Caco-2 (cell line): ENCODE data around the gene ASB1. TPM values are rescaled to one million over a fixed set of nuclear protein-coding genes. Genes with fewer than 3 reads are reported as not detected.

Experiments used
- BruUV-seq: library from RNA; stranded (reverse); fragments of 400-500 nt; replicated peaks from 2 replicates; lab custom pipeline; 2021; lab: Mats Ljungman, UMichigan
- CTCF ChIA-PET: fragments of 300-600 bp; sonication (Branson Sonifier 250); formaldehyde crosslinking; loops from one replicate; lab custom pipeline; 2022; ENCODE audit warnings: antibody characterized with exemption; lab: Charles Lee
- POLR2A ChIA-PET: fragments of 300-600 bp; sonication (Branson Sonifier 250); formaldehyde crosslinking; loops from one replicate; lab custom pipeline; 2022; ENCODE audit warnings: antibody characterized with exemption; lab: Charles Lee
- DNase-seq, 2 experiments: peaks; one replicate each; pipeline versions ENCODE4 v3.0.0 to v3.0.0-alpha.2; 2020 to 2022
- H3K27me3 ChIP-seq: replicated peaks from 2 replicates; pipeline ENCODE4 v1.6.0; 2011; ENCODE audit warnings: low read length; ENCODE audit not compliant: control insufficient read depth, insufficient read depth
- H3K36me3 ChIP-seq: 2 replicates; pipeline ENCODE4 v1.5.1; 2011; ENCODE audit warnings: low read length; ENCODE audit not compliant: control insufficient read depth, insufficient read depth
- H3K4me1 ChIP-seq: fragments of 250-450 bp; sonication (Bioruptor Pico); 2 replicates; pipeline ENCODE4 v1.5.1; 2020; ENCODE audit warnings: mild to moderate bottlenecking
- H3K4me3 ChIP-seq: 2 replicates; pipeline ENCODE4 v1.5.1; 2011; ENCODE audit warnings: low read depth, mild to moderate bottlenecking, control low read depth, low read length
- H3K9me3 ChIP-seq: fragments of 250-450 bp; sonication (Bioruptor Pico); 2 replicates; pipeline ENCODE4 v1.5.1; 2020; ENCODE audit warnings: mild to moderate bottlenecking, moderate library complexity
- H3K27ac Mint-ChIP-seq: one replicate; pipeline ENCODE4 v1.8.0; 2022; ENCODE audit warnings: mixed read lengths; ENCODE audit not compliant: unreplicated experiment
- H3K27me3 Mint-ChIP-seq: one replicate; pipeline ENCODE4 v1.8.0; 2022; ENCODE audit warnings: mixed read lengths; ENCODE audit not compliant: insufficient read depth, unreplicated experiment
- H3K36me3 Mint-ChIP-seq: one replicate; pipeline ENCODE4 v1.8.0; 2022; ENCODE audit warnings: mild to moderate bottlenecking, mixed read lengths; ENCODE audit not compliant: insufficient read depth, unreplicated experiment
- H3K4me1 Mint-ChIP-seq: one replicate; pipeline ENCODE4 v1.8.0; 2022; ENCODE audit warnings: low read depth, mixed read lengths; ENCODE audit not compliant: unreplicated experiment
- H3K4me3 Mint-ChIP-seq: one replicate; pipeline ENCODE4 v1.8.0; 2022; ENCODE audit warnings: mild to moderate bottlenecking, moderate library complexity, mixed read lengths; ENCODE audit not compliant: unreplicated experiment
- H3K9me3 Mint-ChIP-seq: one replicate; pipeline ENCODE4 v1.8.0; 2022; ENCODE audit warnings: mixed read lengths; ENCODE audit not compliant: unreplicated experiment
- CTCF ChIP-seq, 2 experiments: fragments of 200-600 bp in 1 of 2; IDR thresholded peaks; 1 replicate in 1 of 2; 2 replicates in 1 of 2; pipeline versions ENCODE4 v1.5.1 to v1.8.0; 2011 to 2022; ENCODE audit warnings: antibody characterized with exemption in 1 of 2, control low read depth in 1 of 2, inconsistent platforms in 1 of 2, low read depth in 1 of 2, low read length in 1 of 2, mild to moderate bottlenecking in 1 of 2, moderate library complexity in 1 of 2; ENCODE audit not compliant: insufficient read depth in 1 of 2, severe bottlenecking in 1 of 2, unreplicated experiment in 1 of 2
- intact Hi-C: fragments of 100-400 bp; cut with micrococcal nuclease; formaldehyde crosslinking; loops from one replicate; pipeline ENCODE4 v1.10.0; 2022; ENCODE audit not compliant: unreplicated experiment
- total RNA-seq: library from RNA; stranded (reverse); gene quantifications from 2 replicates; pipeline ENCODE4 v1.2.3, GENCODE V29; 2022

ASB1 gene
- total RNA-seq, 1 experiment from 2014 or later = 16.9 TPM

GRCh38 chr2:238408615-238409340, 17.9 kb upstream of the ASB1 start:
- Histone ChIP-seq H3K36me3 (no peaks in the 10 kb centered on the region), H3K4me3 (no peak overlapping the region), H3K4me1 (peaks cover 5% of the 10 kb centered on the region; the same call in 1 of the 2 replicates), H3K27me3 (no peaks in the 10 kb centered on the region), H3K9me3 (no peaks in the 10 kb centered on the region)
- Mint-ChIP-seq H3K36me3 (no peaks in the 10 kb centered on the region), H3K27ac (no peak overlapping the region), H3K9me3 (no peaks in the 10 kb centered on the region), H3K27me3 (no peaks in the 10 kb centered on the region), H3K4me3 (no peak overlapping the region), H3K4me1 (no peaks in the 10 kb centered on the region)
- CTCF ChIA-PET = no interaction called here
- no TSS peak for BruUV-seq
- POLR2A ChIA-PET = no interaction called here
- intact Hi-C loops = no loop called here
- no peak for DNase-seq
- no peak for TF ChIP-seq CTCF (IDR thresholded peaks at IDR 0.05; ENCODE audit: insufficient read depth in 1 of 2, low read depth in 1 of 2, low read length in 1 of 2, severe bottlenecking in 1 of 2, unreplicated experiment in 1 of 2)

GRCh38 chr2:238409341-238410199, 17.2 kb upstream of the ASB1 start:
- Histone ChIP-seq H3K4me3 (no peak overlapping the region), H3K36me3 (no peaks in the 10 kb centered on the region), H3K4me1 (no peaks in the 10 kb centered on the region), H3K27me3 (no peaks in the 10 kb centered on the region), H3K9me3 (no peaks in the 10 kb centered on the region)
- DNase-seq = no peak
- intact Hi-C loops = no loop called here
- Mint-ChIP-seq H3K36me3 (no peaks in the 10 kb centered on the region), H3K27ac (no peak overlapping the region), H3K9me3 (no peaks in the 10 kb centered on the region), H3K4me3 (no peak overlapping the region), H3K27me3 (no peaks in the 10 kb centered on the region), H3K4me1 (no peaks in the 10 kb centered on the region)
- no TSS peak for BruUV-seq
- TF ChIP-seq CTCF (IDR thresholded peaks at IDR 0.05; ENCODE audit: insufficient read depth in 1 of 2, low read depth in 1 of 2, low read length in 1 of 2, severe bottlenecking in 1 of 2, unreplicated experiment in 1 of 2) = no peak
- ChIA-PET POLR2A (no interaction called here), CTCF (no interaction called here)

GRCh38 chr2:238412067-238412767, 14.5 kb upstream of the ASB1 start:
- intact Hi-C loops = no loop called here
- H3K9me3 Mint-ChIP-seq = peaks cover 13% of the 10 kb centered on the region
- Histone ChIP-seq H3K27me3 (no peaks in the 10 kb centered on the region), H3K36me3 (no peaks in the 10 kb centered on the region), H3K9me3 (no peaks in the 10 kb centered on the region), H3K4me3 (no peak overlapping the region), H3K4me1 (no peaks in the 10 kb centered on the region)
- no peak for TF ChIP-seq CTCF (IDR thresholded peaks at IDR 0.05; ENCODE audit: insufficient read depth in 1 of 2, low read depth in 1 of 2, low read length in 1 of 2, severe bottlenecking in 1 of 2, unreplicated experiment in 1 of 2)
- H3K36me3 Mint-ChIP-seq = peaks cover 6% of the 10 kb centered on the region
- no peak for DNase-seq
- H3K27ac Mint-ChIP-seq = no peak overlapping the region
- BruUV-seq = no TSS peak
- CTCF ChIA-PET = no interaction called here
- POLR2A ChIA-PET = no interaction called here
- no peak overlapping the region for H3K4me3 Mint-ChIP-seq
- H3K27me3 Mint-ChIP-seq = no peaks in the 10 kb centered on the region
- no peaks in the 10 kb centered on the region for H3K4me1 Mint-ChIP-seq
